ENCODE measurements around the gene UGT1A5.

UGT1A5 gene

GRCh38 chr2:233772583-233772982 lies 59.9 kb downstream of the UGT1A5 start:
- peaks cover 11% of the 10 kb centered on the region for H3K27me3 Mint-ChIP-seq (ENCODE audit: low read depth, poor library complexity)
- H3K27ac Mint-ChIP-seq: no peak overlapping the region
- no peaks in the 10 kb centered on the region for H3K36me3 Mint-ChIP-seq (ENCODE audit: low read depth)
- H3K9me3 Mint-ChIP-seq: peaks cover 16% of the 10 kb centered on the region
- no peak for TF ChIP-seq CTCF (IDR thresholded peaks at IDR 0.05)
- no peaks in the 10 kb centered on the region for H3K4me1 Mint-ChIP-seq
- no peak for DNase-seq
- H3K4me3 Mint-ChIP-seq: no peak overlapping the region

- TF ChIP-seq CTCF (IDR thresholded peaks at IDR 0.05): no peak
- Mint-ChIP-seq H3K9me3 (peaks cover 20% of the 10 kb centered on the region), H3K27ac (no peak overlapping the region), H3K4me1 (no peaks in the 10 kb centered on the region), H3K27me3 (ENCODE audit: low read depth, poor library complexity) (peaks cover 8% of the 10 kb centered on the region), H3K36me3 (ENCODE audit: low read depth) (no peaks in the 10 kb centered on the region), H3K4me3 (no peak overlapping the region)
- no peak for DNase-seq
Measured at GRCh38 chr2:233773854-233774253, 61.1 kb downstream of the UGT1A5 start.

GRCh38 chr2:233775414-233775813 lies 62.7 kb downstream of the UGT1A5 start:
- peaks cover 25% of the 10 kb centered on the region for H3K9me3 Mint-ChIP-seq
- peaks cover 3% of the 10 kb centered on the region for H3K27me3 Mint-ChIP-seq (ENCODE audit: low read depth, poor library complexity)
- H3K4me3 Mint-ChIP-seq: no peak overlapping the region
- no peaks in the 10 kb centered on the region for H3K36me3 Mint-ChIP-seq (ENCODE audit: low read depth)
- TF ChIP-seq CTCF (IDR thresholded peaks at IDR 0.05): no peak
- no peak for DNase-seq
- no peaks in the 10 kb centered on the region for H3K4me1 Mint-ChIP-seq
- H3K27ac Mint-ChIP-seq: no peak overlapping the region

- no peak within 1 kb of the TSS for H3K27ac Mint-ChIP-seq
- peaks cover 36% of the 10 kb centered on the region for H3K9me3 Mint-ChIP-seq
- no peaks in the 10 kb centered on the region for H3K4me1 Mint-ChIP-seq
- peaks cover 4% of the 10 kb centered on the region for H3K27me3 Mint-ChIP-seq (ENCODE audit: low read depth, poor library complexity)
- no peak for TF ChIP-seq CTCF (IDR thresholded peaks at IDR 0.05)
- no peak for DNase-seq
- no peak within 1 kb of the TSS for H3K4me3 Mint-ChIP-seq
- H3K36me3 Mint-ChIP-seq (ENCODE audit: low read depth): no peaks in the 10 kb centered on the region
Measured at GRCh38 chr2:233778030-233778429, 65.3 kb downstream of the UGT1A5 start, which contains the start of gene MROH2A. MROH2A (plus strand) TSS chr2:233778330; CDS start chr2:233779359, 1,029 bp downstream.

- H3K4me1 Mint-ChIP-seq: no peaks in the 10 kb centered on the region
- no peak for DNase-seq
- no peak overlapping the region for H3K4me3 Mint-ChIP-seq
- H3K9me3 Mint-ChIP-seq: peaks cover 38% of the 10 kb centered on the region
- H3K27ac Mint-ChIP-seq: no peak overlapping the region
- no peak for TF ChIP-seq CTCF (IDR thresholded peaks at IDR 0.05)
- H3K27me3 Mint-ChIP-seq (ENCODE audit: low read depth, poor library complexity): peaks cover 4% of the 10 kb centered on the region
- H3K36me3 Mint-ChIP-seq (ENCODE audit: low read depth): no peaks in the 10 kb centered on the region
Measured at GRCh38 chr2:233779722-233780121, 67.0 kb downstream of the UGT1A5 start.

- TF ChIP-seq CTCF (IDR thresholded peaks at IDR 0.05): no peak
- Mint-ChIP-seq H3K27ac (no peak overlapping the region), H3K27me3 (ENCODE audit: low read depth, poor library complexity) (peaks cover 4% of the 10 kb centered on the region), H3K4me1 (no peaks in the 10 kb centered on the region), H3K36me3 (ENCODE audit: low read depth) (no peaks in the 10 kb centered on the region), H3K9me3 (peaks cover 31% of the 10 kb centered on the region), H3K4me3 (no peak overlapping the region)
- no peak for DNase-seq
Measured at GRCh38 chr2:233780771-233781170, 68.1 kb downstream of the UGT1A5 start.

Measured in nephron progenitor cell (in vitro differentiated cells).